PFSK-1 (cell line): ENCODE data around the gene SRPRA.

Experiments
- POLR2AphosphoS5 ChIP-seq: IDR thresholded peaks from 2 replicates; pipeline ENCODE4 v1.6.1; 2012; ENCODE audit warnings: low read depth, mild to moderate bottlenecking, control low read depth, low read length, moderate library complexity
- REST ChIP-seq, 2 experiments: IDR thresholded peaks; 2 replicates each; pipeline versions ENCODE4 v1.6.1 to v1.8.0; 2011 to 2012; ENCODE audit warnings: low read depth in 2 of 2, low read length in 2 of 2, control low read depth in 1 of 2, inconsistent platforms in 1 of 2, mild to moderate bottlenecking in 1 of 2, moderate library complexity in 1 of 2; ENCODE audit not compliant: insufficient read depth in 1 of 2
- SIN3A ChIP-seq: IDR thresholded peaks from 2 replicates; pipeline ENCODE4 v1.6.1; 2012; ENCODE audit warnings: mild to moderate bottlenecking, low read length, moderate library complexity, borderline replicate concordance; ENCODE audit not compliant: insufficient read depth
- TAF1 ChIP-seq: IDR thresholded peaks from 2 replicates; pipeline ENCODE4 v1.6.1; 2012; ENCODE audit warnings: low read length, control low read depth, borderline replicate concordance; ENCODE audit not compliant: insufficient read depth

GRCh38 chr11:126281666-126282175 lies 13.0 kb upstream of the SRPRA start:
- TF ChIP-seq POLR2AphosphoS5 = no peak
- no peak for TF ChIP-seq REST (IDR thresholded peaks at IDR 0.05; ENCODE audit: insufficient read depth in 1 of 2, low read depth in 2 of 2, low read length in 2 of 2)
- TF ChIP-seq TAF1 = no peak
- TF ChIP-seq SIN3A = no peak
